GM21786 (cell line): ENCODE data around the gene CELF5.
"Not testable (repeated sequence)": the region's sequence is repeated elsewhere in the genome, so short reads cannot be mapped to it uniquely, and the experiment has no call there.

Source experiments
- ATAC-seq: cut with Tn5 transposase; IDR thresholded peaks from one replicate; pipeline ENCODE4 v1.9.1; 2021; ENCODE audit not compliant: unreplicated experiment

CELF5 gene

DNA sequence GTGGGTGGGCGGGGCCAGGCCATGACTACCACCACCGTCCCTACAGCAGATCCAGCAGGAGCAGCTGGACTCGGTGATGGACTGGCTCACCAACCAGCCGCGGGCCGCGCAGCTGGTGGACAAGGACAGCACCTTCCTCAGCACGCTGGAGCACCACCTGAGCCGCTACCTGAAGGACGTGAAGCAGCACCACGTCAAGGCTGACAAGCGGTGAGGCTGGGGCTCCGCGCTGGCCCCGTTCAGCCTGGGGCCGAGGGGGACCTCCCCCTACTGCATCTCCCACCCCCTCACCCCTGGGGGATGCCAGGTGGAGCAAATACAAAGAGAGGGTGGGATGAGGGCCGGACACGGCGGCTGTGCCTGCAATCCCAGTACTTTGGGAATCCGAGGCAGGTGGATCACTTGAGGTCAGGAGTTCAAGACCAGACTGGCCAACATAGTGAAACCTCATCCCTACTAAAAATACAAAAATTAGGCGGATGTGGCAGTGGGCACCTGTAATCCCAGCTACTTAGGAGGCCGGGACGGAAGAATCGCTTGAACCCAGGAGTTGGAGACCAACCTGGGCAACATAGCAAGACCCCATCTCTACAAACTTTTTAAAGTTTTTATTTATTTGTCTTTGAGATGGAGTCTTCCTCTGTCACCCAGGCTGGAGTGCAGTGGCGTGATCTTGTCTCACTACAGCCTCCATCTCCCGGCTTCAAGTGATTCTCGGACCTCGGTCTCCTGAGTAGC is 18.1 kb upstream of the CELF5 start:
- no peak for ATAC-seq

DNA sequence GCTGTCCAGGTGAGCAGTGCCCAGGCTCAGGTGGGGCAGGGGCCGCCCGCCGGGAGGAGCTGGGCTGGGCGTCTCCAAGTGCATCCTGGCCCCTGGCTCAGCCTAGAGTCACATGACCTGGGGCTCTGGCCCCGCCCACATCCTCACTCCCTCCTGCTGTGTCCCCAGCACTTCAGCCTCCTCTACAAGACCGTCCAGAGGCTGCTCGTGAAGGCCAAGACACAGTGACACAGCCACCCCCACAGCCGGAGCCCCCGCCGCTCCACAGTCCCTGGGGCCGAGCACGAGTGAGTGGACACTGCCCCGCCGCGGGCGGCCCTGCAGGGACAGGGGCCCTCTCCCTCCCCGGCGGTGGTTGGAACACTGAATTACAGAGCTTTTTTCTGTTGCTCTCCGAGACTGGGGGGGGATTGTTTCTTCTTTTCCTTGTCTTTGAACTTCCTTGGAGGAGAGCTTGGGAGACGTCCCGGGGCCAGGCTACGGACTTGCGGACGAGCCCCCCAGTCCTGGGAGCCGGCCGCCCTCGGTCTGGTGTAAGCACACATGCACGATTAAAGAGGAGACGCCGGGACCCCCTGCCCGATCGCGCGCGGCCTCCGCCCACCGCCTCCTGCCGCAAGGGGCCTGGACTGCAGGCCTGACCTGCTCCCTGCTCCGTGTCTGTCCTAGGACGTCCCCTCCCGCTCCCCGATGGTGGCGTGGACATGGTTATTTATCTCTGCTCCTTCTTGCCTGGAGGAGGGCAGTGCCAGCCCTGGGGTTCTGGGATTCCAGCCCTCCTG is 16.8 kb upstream of the CELF5 start:
- ATAC-seq: no peak

DNA sequence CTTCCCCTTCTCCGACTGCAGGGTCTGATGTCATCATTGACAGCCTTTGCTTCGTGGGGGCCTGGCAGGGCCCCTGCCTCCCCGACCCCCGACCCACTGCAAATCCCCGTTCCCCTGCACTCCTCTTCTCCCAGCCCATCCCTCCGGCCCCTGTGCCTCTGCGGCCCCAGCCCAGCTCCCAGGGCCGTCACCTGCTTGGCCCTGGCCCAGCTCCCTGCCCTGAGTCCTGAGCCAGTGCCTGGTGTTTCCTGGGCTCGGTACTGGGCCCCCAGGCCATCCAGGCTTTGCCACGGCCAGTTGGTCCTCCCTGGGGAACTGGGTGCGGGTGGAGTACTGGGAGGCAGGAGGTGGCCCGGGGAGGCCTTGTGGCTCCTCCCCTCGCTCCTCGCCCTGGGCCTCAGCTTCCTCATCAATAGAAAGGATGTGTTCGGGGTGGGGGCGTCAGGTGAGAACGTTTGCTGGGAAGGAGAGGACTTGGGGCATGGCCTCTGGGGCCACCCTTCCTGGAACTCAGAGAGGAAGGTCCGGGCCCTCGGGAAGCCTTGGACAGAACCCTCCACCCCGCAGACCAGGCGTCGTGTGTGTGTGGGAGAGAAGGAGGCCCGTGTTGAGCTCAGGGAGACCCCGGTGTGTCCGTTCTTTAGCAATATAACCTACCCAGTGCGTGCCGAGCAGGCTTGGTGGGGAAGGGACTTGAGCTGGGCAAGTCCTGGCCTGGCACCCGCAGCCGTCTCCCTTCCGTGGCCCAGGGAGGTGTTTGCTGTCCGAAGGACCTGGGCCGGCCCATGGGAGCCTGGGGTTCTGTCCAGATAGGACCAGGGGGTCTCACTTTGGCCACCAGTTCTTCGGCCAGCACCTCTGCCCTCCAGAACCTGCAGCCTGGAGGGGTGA is 15.9 kb upstream of the CELF5 start:
- no peak for ATAC-seq

DNA sequence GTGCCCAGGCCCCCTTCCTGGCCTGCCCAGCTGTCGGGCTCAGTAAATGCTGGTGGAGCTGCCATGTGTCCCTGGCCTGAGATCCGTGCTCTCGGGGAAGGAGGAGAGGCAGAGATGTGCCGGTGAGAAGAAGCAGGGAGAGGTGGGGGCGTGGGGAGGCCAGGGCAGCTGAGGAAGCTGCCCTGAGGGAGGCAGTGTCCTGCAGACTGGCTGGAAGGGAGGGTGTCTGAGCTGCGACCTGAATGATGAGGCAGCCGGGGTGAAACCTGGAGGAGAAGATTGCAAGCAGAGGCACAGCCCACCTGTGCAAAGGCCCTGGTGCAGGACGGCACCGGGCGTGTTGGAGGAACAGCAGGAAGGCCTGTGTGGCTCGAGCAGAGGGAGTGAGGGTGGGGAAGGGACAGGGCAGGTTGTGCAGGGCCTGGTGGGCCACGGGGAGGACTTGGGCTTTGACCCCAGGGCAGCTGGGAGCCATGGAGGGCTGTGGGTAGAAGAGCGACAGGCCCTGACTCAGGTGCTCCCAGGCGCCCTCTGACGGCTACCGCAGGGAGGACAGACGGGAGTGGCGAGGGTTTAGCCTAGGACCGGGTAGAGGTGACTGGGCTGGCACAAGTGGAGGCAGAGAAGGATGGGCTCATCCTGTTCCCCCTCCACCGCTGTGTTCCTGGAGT is 14.0 kb upstream of the CELF5 start:
- no peak for ATAC-seq

DNA sequence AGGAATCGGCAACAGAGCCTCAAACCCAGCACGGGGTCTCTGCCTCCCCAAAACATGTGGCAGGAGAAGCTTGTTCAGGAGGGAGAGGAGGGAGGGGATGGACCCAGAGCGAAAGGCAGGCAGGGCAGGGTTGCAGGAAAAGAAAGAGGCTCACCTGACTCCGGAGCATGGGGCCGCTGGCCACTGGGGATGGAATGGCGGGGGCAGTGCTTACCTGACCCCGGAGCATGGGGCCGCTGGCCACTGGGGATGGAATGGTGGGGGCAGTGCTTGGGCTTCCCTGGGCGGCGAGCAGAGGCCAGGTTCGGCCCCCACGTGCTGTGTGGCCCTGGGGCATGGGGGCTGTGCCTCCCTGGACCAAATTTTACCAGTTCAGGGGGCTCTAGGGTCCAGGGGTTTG is 13.3 kb upstream of the CELF5 start:
- no peak for ATAC-seq

DNA sequence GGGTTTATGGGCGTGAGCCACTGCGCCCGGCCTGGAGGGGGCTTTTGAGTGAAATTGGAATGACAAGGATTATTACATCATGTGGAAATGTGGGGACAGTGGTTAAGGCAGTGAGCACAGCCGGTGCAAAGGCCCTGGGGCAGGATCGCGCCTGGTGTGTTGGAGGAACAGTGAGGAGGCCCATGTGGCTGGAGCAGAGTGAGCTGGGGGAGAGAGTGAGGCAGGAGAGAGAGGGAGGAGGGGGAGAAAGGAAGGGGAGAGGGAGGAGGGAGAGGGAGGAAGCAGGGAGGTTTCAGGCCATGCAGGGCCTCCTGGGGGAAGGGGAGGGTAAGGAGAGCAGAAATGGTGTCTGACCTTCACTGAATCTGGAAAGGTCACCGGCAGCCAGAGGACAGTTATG is 11.3 kb upstream of the CELF5 start:
- no peak for ATAC-seq

DNA sequence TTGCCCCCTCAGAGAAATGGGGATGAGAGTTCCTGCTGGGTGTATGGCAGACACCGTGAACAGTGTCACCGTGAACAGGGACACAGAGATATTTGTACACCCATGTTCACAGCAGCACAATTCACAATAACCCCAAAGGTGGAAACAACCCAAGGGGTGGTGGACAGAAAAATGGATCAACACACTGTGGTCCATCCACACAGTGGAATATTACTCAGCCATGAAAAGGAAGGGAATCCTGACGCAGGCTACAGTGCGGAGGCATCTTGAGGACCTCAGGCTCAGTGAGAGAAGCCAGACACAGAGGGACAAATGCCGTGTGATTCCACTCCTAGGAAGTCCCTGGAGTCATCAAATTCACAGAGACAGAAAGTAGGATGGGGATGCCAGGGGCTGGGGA is 7.6 kb upstream of the CELF5 start:
- no peak for ATAC-seq

DNA sequence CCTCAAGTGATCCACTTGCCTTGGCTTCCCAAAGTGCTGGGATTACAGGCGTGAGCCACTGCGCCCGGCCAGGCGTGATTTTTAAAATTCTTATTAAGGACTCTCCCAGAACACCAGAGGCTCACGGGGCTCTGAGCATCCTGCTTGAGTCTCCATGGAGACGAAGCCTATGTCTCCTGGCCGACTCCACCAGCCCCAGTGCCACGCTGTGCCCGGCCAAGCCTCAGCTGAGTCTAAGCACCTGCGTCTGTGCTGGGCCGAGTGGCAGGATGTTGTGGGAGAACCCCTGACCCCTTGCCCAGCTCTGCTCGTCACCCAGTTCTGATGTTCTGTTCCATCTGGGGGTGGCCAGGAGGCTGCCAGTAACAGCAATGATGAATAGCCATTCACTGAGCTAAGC is 3.9 kb upstream of the CELF5 start:
- ATAC-seq: no peak

DNA sequence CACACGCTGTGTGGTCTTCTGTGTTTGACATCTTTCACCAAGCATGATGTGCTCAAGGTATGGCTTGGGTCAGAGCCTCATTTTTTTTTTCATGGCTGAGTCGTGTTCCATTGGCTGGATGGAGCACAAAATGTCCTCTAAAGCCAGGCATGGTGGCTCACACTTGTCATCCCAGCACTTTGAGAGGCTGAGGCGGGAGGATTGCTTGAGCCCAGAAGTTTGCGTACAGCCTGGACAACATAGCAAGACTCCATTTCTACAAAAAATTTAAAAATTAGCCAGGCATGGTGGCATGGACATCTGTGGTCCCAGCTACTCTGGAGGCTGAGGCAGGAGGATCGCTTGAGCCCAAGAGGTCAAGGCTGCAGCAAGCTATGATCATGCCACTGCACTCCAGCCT is 2.9 kb upstream of the CELF5 start:
- ATAC-seq: not testable (repeated sequence)

DNA sequence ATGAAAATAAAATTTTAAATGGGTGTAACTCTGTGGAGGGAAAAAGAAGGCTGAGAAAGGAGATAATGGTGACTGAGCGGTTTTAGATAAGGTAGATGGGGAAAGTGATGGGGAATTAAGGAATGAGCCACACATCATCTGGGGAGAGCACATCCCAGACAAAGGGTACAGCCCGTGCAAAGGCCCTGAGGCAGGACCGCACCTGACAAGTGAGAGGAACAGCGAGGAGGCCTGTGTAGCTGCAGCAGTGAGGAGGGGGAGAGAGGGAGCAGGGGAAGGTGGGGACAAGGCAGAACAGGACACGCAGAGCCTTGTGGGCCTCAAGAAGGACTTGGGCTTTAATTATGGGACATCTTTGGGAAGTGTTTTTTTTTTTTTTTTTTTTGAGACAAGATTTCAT is 1.8 kb upstream of the CELF5 start:
- no peak for ATAC-seq

DNA sequence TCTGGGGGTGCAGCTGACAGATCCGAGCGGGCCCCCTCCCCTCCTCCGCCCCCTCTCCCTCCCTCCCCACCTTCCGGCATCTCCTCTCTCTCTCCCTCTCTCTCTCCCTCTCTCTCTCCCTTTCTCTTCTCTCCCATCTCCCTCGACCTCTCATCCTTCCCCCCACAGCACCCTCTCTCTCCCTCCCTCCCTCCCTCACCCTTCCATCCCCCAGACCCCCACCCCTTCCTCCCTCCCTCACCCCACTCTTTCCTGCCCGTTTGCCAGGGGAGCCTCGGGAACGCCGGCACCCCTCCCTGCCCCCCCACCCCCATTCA is 666 bp downstream of the CELF5 start:
- ATAC-seq: no peak

DNA sequence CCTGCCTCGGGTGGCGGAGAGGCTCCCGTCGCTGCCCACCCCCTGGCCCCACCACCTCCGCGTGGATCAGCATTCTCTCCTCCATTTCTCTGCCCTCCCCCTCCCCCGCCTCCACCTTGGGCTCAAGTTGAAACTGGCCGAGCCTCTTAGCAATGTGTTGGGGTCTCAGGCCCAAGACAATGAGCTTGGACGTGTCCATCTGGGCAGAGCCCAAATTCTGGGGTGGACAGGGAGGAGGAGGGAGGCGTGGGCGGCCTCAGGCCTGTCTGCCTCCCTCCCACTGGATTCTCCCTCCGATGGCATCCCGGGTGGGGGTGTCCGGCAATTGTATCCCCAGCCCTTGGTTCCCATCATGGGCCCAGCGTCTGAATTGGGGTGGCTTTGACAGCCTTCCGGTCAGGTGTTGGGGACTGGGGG is 1.2 kb downstream of the CELF5 start:
- no peak for ATAC-seq

DNA sequence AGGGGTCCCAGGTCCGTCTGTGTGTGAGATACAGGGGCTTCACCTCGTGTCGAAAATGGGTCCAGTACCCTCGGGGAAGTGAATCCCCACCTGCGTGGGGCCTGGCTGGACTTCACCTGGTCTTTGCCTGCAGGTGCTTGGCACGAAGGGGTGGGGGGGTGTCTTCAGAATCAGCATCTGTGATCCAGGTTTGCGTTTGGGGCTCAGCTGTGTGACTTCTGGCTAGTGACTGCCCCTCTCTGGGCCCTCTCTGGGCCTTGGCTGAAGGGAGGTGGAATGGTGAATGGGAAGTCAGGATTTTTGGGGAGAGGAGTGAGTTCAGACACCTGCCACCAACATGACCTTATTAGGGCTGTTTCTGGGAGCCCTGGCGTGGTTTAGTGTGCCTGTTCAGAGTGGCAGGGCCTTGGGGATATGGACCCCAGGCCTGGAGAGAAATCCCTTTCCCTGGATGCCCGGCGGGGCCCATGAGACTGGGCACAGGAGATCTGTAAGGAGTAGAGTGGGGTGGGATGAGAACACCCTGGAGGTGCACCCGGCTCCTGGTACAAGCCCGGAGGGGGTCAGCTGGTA is 2.7 kb downstream of the CELF5 start:
- no peak for ATAC-seq

DNA sequence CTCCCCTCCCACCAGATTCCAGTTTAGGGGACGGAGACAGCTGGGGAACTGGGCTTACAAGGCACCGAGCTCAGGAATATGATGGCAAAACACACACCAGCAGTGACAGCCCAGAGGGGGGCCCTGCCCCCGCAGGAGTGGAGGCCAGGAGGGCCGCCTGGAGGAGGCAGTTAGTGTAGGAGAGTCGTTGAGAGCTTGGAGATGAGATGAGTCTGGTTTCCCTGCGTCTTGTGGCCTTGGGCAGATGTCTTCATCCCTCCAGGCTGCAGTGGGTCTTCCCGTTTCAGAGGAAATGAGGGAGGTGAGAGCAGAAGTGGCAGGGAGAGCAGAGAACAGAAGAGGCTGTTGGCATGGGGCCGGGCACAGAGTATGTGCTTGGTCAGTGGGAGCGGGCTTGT is 4.9 kb downstream of the CELF5 start:
- ATAC-seq: no peak

DNA sequence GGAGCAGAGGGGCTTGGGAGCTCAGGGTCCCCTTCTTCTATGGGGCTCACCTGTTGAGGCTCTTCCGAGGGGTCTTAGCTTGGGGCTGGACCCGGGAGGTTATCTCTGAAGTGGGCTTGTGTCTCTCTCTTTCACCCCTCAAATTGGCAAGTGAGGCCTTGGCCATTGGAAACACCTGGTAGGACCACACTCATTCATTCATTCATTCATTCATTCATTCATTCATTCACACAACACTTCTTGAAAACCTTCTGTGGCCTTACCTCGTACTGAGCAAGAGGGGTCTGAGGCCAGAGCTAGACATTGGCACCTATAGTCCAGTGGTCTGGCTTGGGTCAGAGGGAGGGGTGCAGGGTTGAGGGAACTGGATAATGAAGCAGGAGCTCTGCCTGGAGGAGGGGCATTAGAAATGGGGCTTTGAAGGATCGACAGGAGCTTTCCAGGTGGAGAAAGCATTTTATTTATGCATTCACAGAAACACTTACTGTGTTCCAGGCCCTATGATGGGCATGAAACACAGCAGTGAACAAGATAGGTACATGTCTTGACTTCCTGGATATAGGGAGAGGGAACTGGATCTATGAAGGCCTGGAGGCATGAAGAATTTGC is 5.5 kb downstream of the CELF5 start:
- no peak for ATAC-seq

DNA sequence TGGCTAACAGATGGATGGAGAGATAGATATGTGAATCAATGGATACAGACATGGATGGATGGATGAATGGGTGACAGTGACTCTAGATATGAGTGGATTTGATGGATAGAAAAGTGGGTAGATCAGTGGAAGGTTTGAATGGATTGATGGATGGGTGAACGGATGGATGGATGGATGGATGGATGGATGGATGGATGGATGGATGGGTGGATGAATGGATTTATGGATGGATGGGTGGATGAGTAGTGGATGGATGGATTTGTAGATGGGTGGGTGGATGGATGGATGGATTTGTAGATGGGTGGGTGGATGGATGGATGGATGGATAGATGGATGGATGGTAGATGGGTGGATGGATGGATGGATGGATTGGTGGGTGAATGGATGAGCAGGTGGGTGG is 6.8 kb downstream of the CELF5 start:
- ATAC-seq: no peak

DNA sequence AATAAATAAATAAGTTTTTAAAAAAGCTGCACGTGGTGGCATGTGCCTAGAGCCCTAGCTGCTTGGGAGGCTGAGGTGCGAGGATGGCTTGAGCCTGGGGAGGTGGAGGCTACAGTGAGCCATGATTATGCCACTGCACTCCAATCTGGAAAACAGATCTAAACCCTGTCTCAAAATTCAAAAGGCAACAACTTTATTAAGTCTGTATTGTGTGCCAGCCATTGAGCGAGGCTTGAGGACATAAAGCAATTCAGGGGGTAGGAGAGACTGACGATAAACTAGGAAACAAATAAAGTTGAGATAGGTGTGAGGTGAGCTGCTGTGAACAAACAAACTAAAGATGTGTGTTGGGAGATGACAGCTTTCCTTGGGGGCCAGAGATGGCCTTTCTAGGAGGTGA is 8.7 kb downstream of the CELF5 start:
- no peak for ATAC-seq

DNA sequence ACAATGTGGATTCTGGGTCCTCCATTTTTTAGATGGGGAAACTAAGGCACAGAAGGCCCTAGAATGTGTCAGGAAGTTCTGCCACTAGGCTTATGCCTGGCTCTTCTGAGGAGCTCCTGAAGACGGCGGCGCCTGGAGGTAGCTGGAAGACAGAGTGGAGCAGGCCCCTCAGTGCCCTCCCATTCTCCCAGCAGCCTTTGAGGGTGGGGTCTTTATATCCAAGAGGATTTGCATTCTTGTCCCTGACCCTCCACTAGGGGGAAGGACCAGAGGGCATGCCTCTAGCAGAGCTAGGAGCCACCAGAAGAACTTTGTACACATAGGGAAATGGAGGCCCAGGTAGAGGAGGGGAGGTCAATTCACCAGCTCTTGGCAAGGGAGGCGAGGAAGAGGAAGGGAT is 9.4 kb downstream of the CELF5 start:
- no peak for ATAC-seq

DNA sequence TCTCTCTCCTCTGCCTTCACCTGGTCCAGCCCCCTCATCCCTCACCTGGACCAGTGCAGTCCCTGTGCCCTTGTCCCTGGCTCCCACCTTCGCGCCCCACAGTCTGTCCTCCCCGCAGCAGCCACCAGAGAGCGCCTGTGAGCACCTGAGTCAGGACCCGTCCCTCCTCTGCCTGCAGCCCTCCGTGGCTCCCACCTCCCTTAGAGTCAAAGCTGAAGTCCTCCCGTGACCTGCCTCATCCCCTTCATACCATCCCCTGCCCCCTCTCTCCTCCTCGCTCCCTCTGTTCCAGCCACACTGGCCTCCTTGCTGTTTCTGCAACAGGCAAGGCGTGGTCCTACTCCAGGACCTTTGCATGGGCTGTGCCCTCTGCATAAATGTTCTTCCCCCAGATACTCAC is 10.3 kb downstream of the CELF5 start:
- ATAC-seq: no peak

DNA sequence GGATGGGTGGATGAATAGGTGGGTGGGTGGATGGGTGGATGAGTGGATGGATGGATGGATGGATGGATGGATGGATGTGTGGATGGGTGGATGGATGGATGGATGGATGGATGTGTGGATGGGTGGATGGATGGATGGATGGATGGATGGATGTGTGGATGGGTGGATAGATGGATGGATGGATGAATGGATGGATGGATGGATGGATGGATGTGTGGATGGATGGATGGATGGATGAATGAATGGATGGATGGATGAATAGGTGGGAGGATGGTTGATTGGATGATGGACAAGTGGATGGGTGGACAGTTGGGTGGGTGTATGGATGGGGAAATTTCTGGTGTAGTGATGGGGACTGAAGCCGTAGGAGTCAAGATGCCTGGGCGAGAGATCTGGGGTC is 11.1 kb downstream of the CELF5 start:
- ATAC-seq: not testable (repeated sequence)

DNA sequence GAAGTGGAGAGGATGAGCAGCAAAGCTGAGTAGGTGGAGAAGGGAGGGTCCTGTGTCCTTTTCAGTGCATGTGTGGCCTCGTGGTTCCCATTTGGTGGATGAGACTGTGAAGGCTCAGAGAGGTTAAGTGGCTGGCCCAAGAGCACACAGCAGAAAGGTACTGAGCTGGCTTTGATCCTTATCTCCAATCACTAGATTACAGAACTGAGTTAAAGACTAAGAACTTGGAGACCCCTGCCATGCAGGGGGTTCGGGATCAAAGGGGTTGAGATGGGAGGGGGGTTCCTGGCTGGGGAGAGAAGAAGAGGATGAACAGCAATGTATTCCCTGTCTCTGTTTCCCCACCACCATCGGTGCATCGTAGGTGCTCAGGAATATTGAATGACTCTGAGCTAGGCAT is 11.8 kb downstream of the CELF5 start:
- ATAC-seq: no peak
